HG03159 (cell line): ENCODE results near the gene TUBGCP3.
"Not testable (repeated sequence)": the region's sequence is repeated elsewhere in the genome, so short reads cannot be mapped to it uniquely, and the experiment has no call there.

ENCODE experiments used
- ATAC-seq: cut with Tn5 transposase; IDR thresholded peaks from one replicate; pipeline ENCODE4 v1.9.1; 2021; ENCODE audit warnings: mild to moderate bottlenecking, moderate library complexity; ENCODE audit not compliant: unreplicated experiment

Gene TUBGCP3, protein sequence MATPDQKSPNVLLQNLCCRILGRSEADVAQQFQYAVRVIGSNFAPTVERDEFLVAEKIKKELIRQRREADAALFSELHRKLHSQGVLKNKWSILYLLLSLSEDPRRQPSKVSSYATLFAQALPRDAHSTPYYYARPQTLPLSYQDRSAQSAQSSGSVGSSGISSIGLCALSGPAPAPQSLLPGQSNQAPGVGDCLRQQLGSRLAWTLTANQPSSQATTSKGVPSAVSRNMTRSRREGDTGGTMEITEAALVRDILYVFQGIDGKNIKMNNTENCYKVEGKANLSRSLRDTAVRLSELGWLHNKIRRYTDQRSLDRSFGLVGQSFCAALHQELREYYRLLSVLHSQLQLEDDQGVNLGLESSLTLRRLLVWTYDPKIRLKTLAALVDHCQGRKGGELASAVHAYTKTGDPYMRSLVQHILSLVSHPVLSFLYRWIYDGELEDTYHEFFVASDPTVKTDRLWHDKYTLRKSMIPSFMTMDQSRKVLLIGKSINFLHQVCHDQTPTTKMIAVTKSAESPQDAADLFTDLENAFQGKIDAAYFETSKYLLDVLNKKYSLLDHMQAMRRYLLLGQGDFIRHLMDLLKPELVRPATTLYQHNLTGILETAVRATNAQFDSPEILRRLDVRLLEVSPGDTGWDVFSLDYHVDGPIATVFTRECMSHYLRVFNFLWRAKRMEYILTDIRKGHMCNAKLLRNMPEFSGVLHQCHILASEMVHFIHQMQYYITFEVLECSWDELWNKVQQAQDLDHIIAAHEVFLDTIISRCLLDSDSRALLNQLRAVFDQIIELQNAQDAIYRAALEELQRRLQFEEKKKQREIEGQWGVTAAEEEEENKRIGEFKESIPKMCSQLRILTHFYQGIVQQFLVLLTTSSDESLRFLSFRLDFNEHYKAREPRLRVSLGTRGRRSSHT

DNA sequence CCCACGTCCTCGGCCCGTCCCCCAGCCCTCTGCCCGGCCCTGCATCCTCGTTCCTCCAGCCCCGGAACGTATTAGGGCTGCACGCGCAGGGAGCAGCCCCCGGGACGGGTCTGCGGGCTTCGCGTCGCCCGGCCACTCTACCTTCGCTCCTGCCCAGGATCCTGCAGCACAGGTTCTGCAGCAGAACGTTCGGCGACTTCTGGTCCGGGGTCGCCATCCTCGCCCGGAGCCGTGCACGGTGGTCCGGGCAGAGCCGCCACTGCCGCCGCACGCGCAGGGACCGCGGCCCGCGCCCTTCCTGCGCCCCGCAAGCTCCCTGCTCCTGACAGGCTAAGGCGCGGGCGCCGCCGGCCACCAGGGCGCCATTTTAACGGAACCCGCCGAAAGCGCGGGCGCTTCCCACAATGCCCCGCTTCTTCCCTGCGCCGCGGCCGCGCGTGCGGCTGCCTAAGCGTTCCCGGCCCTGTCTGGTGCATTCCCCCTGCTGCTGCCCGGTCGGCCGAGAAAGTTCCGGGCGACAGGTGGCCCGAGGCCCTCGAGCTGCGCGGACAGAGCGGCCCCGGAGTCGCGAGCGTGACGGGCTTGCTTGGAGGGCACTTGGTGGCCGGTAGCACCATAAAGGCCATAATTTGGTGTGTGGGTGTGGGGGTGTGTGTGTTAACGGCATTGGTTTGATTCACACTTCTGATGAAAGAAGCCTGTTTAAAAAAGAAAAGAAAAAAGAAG, at the start of gene TUBGCP3:
Gene TUBGCP3, minus strand, starts transcription at position 390 of the 726 bp plus-strand sequence. Its CDS starts 173 bp downstream, at position 217.
- ATAC-seq: peak; percentile 70

DNA sequence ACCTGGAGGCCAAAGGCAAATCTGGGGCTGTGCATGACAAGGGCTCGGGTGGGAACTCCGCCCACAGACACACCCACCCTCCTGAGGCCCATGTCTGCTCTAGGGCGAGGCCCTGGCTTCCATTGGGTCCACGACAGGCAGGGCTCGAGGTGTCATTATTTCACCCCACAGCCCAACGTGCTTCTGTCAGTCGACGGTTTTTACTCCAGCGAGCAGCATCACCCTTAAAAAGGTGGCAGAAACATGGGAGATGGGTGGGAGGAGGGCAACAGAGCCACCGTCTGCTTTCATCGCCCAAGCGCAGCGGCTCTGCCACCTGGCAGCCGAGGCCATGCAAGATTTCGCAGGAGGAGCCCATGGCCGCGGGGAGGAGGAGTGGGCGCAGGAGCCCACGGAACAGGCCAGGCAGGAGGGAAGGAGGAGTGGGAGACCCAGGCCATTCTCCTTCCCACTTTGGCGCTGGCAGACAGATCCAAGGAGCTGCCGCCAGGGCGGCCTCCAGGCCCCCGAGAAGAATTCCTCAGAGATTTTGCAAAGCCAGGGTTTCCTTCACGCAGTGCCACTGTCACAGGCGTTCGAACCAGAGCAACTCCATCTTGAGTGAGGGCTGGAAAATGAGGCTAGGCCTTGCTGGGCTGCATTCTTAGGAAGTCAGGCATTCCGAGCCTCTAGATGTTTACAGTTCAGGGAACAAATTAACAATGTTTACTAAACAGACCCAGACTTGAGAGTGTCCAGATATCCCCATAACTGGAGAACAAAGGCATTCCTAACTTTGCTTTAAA, 49.3 kb upstream of the TUBGCP3 start:
- ATAC-seq: no peak

GRCh38 chr13:112636401-112636975, 48.5 kb upstream of the TUBGCP3 start:
- ATAC-seq: no peak

DNA sequence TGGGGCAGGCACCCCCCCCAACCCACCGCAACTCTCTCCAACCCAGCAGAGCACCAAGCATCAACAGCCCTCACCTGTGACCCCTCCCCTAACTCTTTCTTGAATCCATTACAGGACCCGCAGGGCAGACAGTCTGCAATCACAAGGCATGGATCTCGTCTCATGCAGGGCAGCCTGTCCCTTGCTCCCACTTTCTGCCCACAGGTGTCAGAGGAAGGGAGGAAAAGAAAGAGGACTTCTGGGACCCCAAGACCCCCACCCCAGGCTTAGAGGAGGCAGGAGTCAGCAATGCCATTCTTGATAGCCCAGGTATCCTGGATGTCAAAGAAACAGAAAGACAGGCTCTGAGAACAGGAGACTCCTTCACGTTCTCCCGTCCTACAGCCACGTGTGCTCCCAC, 47.4 kb upstream of the TUBGCP3 start:
- no peak for ATAC-seq

- no peak for ATAC-seq
Observed at GRCh38 chr13:112634102-112634501, 46.1 kb upstream of the TUBGCP3 start.

GRCh38 chr13:112630226-112630625, 42.3 kb upstream of the TUBGCP3 start:
- ATAC-seq: not testable (repeated sequence)

GRCh38 chr13:112629161-112629560, 41.2 kb upstream of the TUBGCP3 start:
- no peak for ATAC-seq

- ATAC-seq: not testable (repeated sequence)
Observed at GRCh38 chr13:112627613-112628012, 39.7 kb upstream of the TUBGCP3 start.

- ATAC-seq: no peak
Observed at GRCh38 chr13:112627161-112627560, 39.2 kb upstream of the TUBGCP3 start.

DNA sequence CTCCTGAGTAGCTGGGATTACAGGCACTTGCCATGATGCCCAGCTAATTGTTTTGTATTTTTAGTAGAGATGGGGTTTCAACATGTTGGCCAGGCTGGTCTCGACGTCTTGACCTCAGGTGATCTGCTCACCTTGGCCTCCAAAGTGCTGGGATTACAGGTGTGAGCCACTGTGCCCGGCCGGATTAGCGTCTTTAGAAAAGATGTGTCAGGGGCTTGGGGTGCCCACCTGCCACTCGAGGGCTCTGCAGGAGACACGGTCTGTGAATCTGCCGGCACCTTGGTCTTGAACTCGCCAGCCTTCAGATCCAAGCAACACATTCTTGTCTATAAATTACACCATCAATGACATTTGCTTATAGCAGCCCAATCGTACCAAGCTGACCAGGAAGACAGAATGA, 38.8 kb upstream of the TUBGCP3 start:
- no peak for ATAC-seq

DNA sequence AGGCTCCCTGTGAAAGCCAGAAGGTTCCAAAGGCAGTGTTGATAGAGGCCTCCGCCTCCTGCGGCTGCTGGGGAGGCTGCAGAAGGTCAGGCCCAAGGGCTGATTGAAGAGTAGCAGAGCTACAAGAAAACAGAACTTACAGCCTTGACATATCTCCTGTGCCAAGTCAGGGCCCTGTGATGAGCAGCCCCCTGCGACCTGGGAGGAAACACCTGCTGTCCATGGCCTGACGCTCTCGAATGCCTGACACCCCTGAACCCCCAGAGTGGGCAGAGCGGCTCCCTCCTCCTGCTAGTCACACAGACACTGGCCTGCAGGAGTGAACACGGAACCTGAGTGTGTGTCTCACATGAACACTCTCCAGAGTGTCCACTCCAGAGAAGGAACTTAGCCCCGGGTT, 38.2 kb upstream of the TUBGCP3 start:
- no peak for ATAC-seq

- ATAC-seq: no peak
Observed at GRCh38 chr13:112625698-112626097, 37.7 kb upstream of the TUBGCP3 start.

DNA sequence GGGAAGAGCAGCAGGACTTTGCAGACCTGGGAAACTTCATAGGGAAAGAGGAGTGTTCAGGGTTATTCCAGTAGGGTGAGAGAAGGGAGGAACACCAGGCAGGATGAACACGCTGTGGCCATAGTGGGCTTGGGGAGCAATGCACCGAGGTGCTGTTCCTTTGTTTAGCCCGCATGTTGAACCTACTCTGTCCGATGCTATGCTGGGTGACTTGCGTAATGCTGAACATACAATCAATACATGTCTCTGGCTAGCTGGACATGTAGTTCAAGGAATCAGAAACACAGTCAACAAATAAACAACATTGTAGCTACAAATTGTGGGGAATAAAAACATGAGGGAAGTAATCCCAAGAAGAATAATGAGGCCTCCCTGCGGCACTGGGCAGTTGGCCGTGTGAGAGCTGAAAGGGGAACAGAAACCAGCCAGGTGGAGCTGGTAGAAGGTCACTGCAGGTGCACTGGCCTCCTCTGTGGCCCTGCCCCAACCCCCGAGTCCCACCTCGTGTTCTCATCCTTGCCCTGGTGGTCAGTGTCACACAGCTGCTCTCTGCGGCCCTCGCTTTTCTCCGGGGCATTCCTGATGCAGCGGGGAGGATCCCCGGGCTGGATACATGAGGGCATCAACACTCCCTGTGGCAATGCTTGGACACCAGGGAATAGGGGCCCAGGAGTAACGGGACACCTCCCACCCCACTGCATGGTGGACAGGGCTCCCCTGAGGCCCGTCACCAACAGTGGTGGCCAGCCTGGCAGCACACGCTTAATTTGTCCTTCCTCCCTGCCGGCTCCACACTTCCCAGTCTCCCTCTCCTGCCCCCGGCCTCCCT, 36.9 kb upstream of the TUBGCP3 start:
- ATAC-seq: no peak

DNA sequence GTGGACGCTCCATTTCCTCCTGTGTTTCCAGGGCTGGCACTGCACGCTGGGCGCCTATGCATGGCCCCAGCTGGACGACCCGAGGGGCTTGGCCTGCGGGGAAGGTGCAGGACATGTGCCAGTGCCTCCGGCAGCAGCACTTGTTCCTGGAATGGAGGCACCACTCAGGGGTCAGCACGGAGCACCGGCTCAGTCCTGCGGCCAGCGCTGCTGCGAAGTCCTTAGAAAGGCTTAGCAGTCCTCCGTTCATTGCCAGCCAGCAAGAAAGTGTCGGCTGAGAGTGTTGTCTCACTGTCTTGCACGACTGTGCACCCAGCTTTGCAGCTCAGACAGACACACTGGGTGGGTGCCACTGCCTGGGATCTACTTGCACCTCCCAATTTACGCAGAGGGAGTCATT, 36.1 kb upstream of the TUBGCP3 start:
- no peak for ATAC-seq

DNA sequence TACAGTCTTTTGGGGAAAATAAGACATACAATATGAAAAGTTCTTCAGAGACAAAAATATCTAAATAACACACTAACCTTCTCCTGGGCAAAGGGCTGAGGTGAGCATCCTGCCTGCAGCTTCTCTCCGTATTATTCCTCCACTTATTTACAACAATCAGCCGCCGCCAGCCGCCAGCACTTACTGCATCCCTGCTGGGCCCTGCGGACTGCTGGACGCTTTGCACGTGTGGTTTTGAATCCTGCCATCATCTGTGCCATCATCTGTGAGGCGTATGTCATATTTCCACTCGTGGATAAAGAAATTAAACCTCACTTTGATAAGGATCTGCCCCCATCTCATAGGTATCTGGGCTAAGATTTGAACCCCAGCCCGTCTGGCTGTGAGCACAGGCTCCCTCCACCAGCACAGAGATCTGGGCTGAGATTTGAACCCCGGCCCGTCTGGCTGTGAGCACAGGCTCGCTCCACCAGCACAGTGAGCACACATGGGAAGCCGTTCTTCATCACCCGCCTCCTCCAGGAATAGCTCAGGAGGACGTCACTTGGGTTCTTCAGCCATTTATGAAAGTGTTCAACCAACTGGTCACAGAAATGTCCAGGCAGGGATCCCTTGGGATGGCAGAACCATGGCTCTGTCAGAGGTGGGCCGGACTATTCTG, 35.2 kb upstream of the TUBGCP3 start:
- no peak for ATAC-seq

GRCh38 chr13:112622375-112622774, 34.4 kb upstream of the TUBGCP3 start:
- ATAC-seq: no peak

DNA sequence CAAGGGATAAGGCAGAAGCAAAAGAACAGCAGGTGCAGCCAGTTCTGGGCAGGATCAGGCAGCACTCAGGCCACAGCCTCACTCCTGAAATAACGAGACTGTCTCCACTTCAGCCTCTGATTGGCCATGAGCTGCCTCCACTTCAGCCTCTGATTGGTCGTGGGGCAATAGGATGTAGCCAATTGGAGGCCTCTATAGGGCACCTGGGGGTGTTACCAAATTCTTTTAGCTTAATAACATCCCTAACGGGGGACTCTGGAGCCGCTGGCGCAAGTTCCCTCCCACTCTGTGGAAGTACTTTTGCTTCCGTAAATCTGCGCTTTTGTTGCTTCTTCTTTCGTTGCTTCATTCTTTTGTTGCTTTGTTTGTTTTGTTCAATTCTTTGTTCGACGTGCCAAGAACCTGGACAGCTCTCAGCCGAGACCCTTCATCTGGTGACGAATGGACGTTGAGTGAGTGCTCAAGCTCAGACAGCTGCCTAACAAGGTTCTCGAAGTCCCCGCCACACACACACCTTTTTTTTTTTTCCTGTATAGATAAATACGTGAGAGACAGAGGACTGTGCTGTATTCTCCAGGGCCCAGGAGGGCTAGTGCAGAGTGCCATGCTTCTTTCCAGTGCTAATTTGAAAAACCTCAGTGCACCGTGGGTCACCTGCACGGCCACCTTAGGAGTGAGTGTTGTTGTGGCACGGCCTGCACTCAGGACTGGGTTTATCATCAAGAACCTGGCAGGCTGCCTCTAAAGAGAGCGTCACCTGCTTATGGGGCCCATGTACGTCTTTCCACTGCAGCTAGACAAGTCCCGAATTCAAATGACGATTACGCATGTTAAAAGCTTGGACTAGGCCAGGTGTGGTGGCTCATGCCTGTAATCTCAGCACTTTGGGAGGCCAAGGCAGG, 32.0 kb upstream of the TUBGCP3 start:
- ATAC-seq: no peak

DNA sequence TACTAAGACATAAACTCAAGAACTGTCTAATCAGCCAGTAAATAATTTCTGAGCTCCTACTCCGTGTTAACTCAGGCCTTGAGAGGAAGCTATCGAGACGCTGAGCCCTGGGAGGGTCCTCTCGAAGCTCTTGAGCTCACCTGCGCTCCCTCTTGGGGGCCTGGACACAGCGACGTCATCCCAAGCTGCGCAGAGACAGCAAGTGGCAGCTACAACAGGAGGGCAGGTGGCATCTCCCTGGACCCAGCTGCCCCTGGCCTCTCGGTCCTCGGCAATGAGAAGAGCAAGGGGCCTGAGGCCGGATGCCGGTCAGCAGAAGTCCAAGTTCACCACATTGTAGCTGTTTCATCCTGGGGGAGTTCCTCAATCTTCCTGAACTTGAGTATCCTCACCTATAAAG, 30.5 kb upstream of the TUBGCP3 start:
- ATAC-seq: no peak
